Endothelial cell of umbilical vein (primary cell): ENCODE results near the gene CAPN12. TPM values are rescaled to one million over a fixed set of nuclear protein-coding genes. Genes with fewer than 3 reads are reported as not detected.
A peak's percentile ranks its signal among the peaks of the same experiment; 100 is the strongest.

Experiments used
- BruUV-seq: library from RNA; stranded (reverse); fragments of 400-500 nt; replicated peaks from 2 replicates; lab custom pipeline; 2021; lab: Mats Ljungman, UMichigan
- CTCF ChIA-PET: fragments of 300-600, 350-600 bp; sonication (Branson Sonifier 250); formaldehyde crosslinking; loops from one replicate; lab custom pipeline; 2021; ENCODE audit warnings: antibody characterized with exemption, inconsistent platforms; lab: Charles Lee
- POLR2A ChIA-PET: fragments of 300-600, 350-600 bp; sonication (Branson Sonifier 250); formaldehyde crosslinking; loops from one replicate; lab custom pipeline; 2021; ENCODE audit warnings: antibody characterized with exemption, inconsistent platforms; lab: Charles Lee
- DNase-seq: peaks from one replicate; pipeline ENCODE4 v3.0.0-alpha.2; 2011; ENCODE audit warnings: low read depth, low spot score
- FAIRE-seq: peaks from 2 replicates; lab custom pipeline; 2011; peaks lifted over from hg19 to GRCh38; lab: Jason Lieb, UNC
- H2AFZ ChIP-seq: 2 replicates; pipeline ENCODE4 v1.6.0; 2012; ENCODE audit warnings: low read depth, low read length, control low read depth, inconsistent platforms
- H3K27ac ChIP-seq: 2 replicates; pipeline ENCODE4 v1.5.1; 2011; ENCODE audit warnings: low read depth, mild to moderate bottlenecking, control low read depth, low read length, moderate library complexity; ENCODE audit not compliant: insufficient read depth
- H3K27me3 ChIP-seq, 2 experiments: 2 replicates each; pipeline versions ENCODE4 v1.6.0 to v1.6.1; 2011; ENCODE audit warnings: low read length in 2 of 2, mixed read lengths in 1 of 2; ENCODE audit not compliant: control insufficient read depth in 2 of 2, insufficient read depth in 2 of 2
- H3K36me3 ChIP-seq, 2 experiments: 2 replicates in 1 of 2; 3 replicates in 1 of 2; pipeline ENCODE4 v1.5.1; 2011; ENCODE audit warnings: low read length in 2 of 2, mild to moderate bottlenecking in 1 of 2, moderate library complexity in 1 of 2; ENCODE audit not compliant: control insufficient read depth in 2 of 2, insufficient read depth in 2 of 2; ENCODE audit errors: extremely low read depth in 1 of 2
- H3K4me1 ChIP-seq: 3 replicates; pipeline ENCODE4 v1.5.1; 2011; ENCODE audit warnings: mild to moderate bottlenecking, low read length; ENCODE audit not compliant: control insufficient read depth, insufficient read depth; ENCODE audit errors: extremely low read depth
- H3K4me2 ChIP-seq: 2 replicates; pipeline ENCODE4 v1.6.1; 2011; ENCODE audit warnings: low read length, control low read depth, mixed read lengths; ENCODE audit not compliant: insufficient read depth
- H3K4me3 ChIP-seq, 3 experiments: fragments of 200-600 bp in 1 of 3; sonication (generic), shearing (Covaris generic) in 1 of 3; replicated peaks in 1 of 3; 2 replicates each; pipeline ENCODE4 v1.5.1; 2011 to 2016; ENCODE audit warnings: control low read depth in 3 of 3, low read length in 3 of 3, mild to moderate bottlenecking in 2 of 3, inconsistent platforms in 1 of 3, low read depth in 1 of 3, moderate library complexity in 1 of 3; ENCODE audit not compliant: insufficient read depth in 1 of 3
- H3K79me2 ChIP-seq: 2 replicates; pipeline ENCODE4 v1.6.0; 2012; ENCODE audit warnings: low read length, inconsistent platforms; ENCODE audit not compliant: control insufficient read depth, insufficient read depth
- H3K9ac ChIP-seq: replicated peaks from 2 replicates; pipeline ENCODE3; 2011; ENCODE audit warnings: low read length, control low read depth; ENCODE audit not compliant: insufficient read depth; ENCODE audit errors: extremely low read depth
- H3K9me1 ChIP-seq: replicated peaks from 3 replicates; pipeline ENCODE4 v1.6.0; 2011; ENCODE audit warnings: mild to moderate bottlenecking, low read length; ENCODE audit not compliant: control insufficient read depth, insufficient read depth; ENCODE audit errors: extremely low read depth
- H3K9me3 ChIP-seq: replicated peaks from 2 replicates; pipeline ENCODE4 v1.5.1; 2012; ENCODE audit warnings: low read length, inconsistent platforms; ENCODE audit not compliant: control insufficient read depth, insufficient read depth
- H4K20me1 ChIP-seq: replicated peaks from 2 replicates; pipeline ENCODE3; 2011; ENCODE audit warnings: mild to moderate bottlenecking, low read length; ENCODE audit not compliant: control insufficient read depth, insufficient read depth; ENCODE audit errors: extremely low read depth
- CTCF ChIP-seq, 2 donors: IDR thresholded peaks; 1 replicate in 1 of 2; 2 replicates in 1 of 2; pipeline ENCODE4 v1.5.1; 2011; ENCODE audit warnings: low read length in 2 of 2, mild to moderate bottlenecking in 2 of 2, moderate library complexity in 2 of 2, control low read depth in 1 of 2, inconsistent platforms in 1 of 2, low read depth in 1 of 2; ENCODE audit not compliant: insufficient read depth in 1 of 2; ENCODE audit errors: extremely low read depth in 1 of 2
- EZH2 ChIP-seq: IDR thresholded peaks from 2 replicates; pipeline ENCODE4 v1.6.1; 2012; ENCODE audit warnings: borderline replicate concordance, low read depth, mild to moderate bottlenecking, moderate library complexity, low read length, inconsistent platforms; ENCODE audit not compliant: severe bottlenecking
- FOS ChIP-seq: IDR thresholded peaks from 2 replicates; pipeline ENCODE4 v1.6.1; 2011; ENCODE audit warnings: mild to moderate bottlenecking, low read length, moderate library complexity, borderline replicate concordance; ENCODE audit not compliant: insufficient read depth
- GATA2 ChIP-seq: IDR thresholded peaks from 2 replicates; pipeline ENCODE4 v1.7.0; 2011; ENCODE audit warnings: low read depth, mild to moderate bottlenecking, moderate library complexity, mixed read lengths, low read length; ENCODE audit not compliant: insufficient read length, insufficient read depth
- JUN ChIP-seq: IDR thresholded peaks from 2 replicates; pipeline ENCODE4 v1.6.1; 2011; ENCODE audit warnings: borderline replicate concordance, low read depth; ENCODE audit not compliant: insufficient read length, insufficient read depth
- MYC ChIP-seq: IDR thresholded peaks from one replicate; pipeline ENCODE4 v1.6.1; 2011; ENCODE audit warnings: mild to moderate bottlenecking, low read depth, low read length
- POLR2A ChIP-seq: IDR thresholded peaks from 2 replicates; pipeline ENCODE4 v1.6.1; 2012; ENCODE audit warnings: low read depth, mild to moderate bottlenecking, control low read depth, low read length
- POLR2AphosphoS5 ChIP-seq: IDR thresholded peaks from 2 replicates; pipeline ENCODE4 v1.6.1; 2012; ENCODE audit warnings: low read depth, mild to moderate bottlenecking, control low read depth, low read length, moderate library complexity; ENCODE audit not compliant: insufficient read depth
- dilution Hi-C: fragments of 300-500 bp; cut with MboI; formaldehyde crosslinking; loops from one replicate; pipeline ENCODE4 v1.15.0; 2019; ENCODE audit warnings: low sequenced_read_pairs; ENCODE audit not compliant: extremely low pct_ligation_motif_present
- intact Hi-C: fragments of 100-400 bp; cut with micrococcal nuclease; formaldehyde crosslinking; loops from one replicate; pipeline ENCODE4 v1.10.0; 2022
- polyA plus RNA-seq, 4 experiments: library from polyadenylated mRNA; depleted of rRNA in 3 of 4; stranded (reverse) in 3 of 4; unstranded in 1 of 4; fragments of >200 nt; gene quantifications; 2 replicates each; pipeline versions ENCODE4 v1.2.1 to v1.2.3, GENCODE V29; 2011 to 2012; ENCODE audit warnings: missing spikeins in 1 of 4
- total RNA-seq: library from RNA; stranded (reverse); gene quantifications from 2 replicates; pipeline ENCODE4 v1.2.3, GENCODE V29; 2021
- TF ChIP-seq, protein P1 (sequence below): IDR thresholded peaks from 2 replicates; pipeline ENCODE4 v1.6.1; 2011; ENCODE audit not compliant: insufficient read depth, insufficient read length

The CAPN12 gene
- total and polyA plus RNA-seq, 2 donors (not counting 3 experiments of a cell fraction or from before 2014, with no cell fraction given), result 0.35 TPM; not detected in 1

DNA sequence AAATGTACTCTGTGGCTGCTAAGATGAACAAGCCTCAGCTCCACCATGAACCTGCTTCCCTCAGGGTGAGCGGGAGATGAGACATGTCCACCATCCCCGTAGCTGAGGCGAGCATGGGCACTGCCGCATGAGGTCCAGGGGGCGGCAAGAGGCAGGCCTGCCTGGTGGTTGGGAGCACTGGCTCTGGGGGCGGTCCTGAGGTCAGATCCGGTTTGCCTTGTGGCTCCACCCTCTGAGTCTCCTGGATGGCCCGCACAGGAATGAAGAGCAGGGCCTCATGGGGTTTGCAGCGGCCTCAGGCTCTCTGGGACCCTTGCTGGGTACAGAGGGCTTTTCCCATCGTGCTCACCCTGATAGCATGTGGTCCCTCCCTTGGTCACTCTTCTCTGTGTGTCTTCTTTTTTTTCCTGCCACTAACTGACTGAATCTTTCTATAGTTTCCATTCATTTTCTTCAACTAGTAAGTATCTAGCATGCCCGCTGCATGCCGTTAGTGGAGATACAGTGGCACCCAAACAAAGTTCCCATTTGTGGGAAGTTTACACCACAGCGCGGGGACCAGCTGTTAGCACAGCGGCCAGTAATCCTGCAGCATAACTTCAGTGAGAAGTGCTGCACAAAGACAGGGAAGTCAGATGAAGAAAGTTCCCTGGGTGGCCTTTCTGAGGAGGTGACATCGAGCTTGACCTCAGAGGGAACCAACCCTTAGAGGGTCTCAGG, 37.3 kb downstream of the CAPN12 start:
- no peaks in the 10 kb centered on the region for H3K27me3 ChIP-seq
- H3K79me2 ChIP-seq, result peaks cover 28% of the 10 kb centered on the region
- peaks cover 26 to 76% of the 10 kb centered on the region in 2 experiments for H3K36me3 ChIP-seq
- H3K4me1 ChIP-seq, result peaks cover 30% of the 10 kb centered on the region
- no peak overlapping the region for H3K4me3 ChIP-seq
- dilution Hi-C loops (no loop called here), intact Hi-C loops (loop anchor here (1.0 to 10.0 kb wide), 7 partner anchors 14 to 302 kb away; partner anchors contain the start of gene FAM98C)
- no peaks in the 10 kb centered on the region for H4K20me1 ChIP-seq
- DNase-seq (peak; percentile 46), FAIRE-seq (peak; percentile 69)
- ChIA-PET POLR2A (interaction anchor here (2.1 kb wide), 1 partner anchor 59 kb away, joined by 10 read pairs; the partner anchor contains the start of gene ACTN4), CTCF (interaction anchor here (0.6 to 2.0 kb wide), 12 partner anchors 13 to 304 kb away, joined by 3 to 9 read pairs (median 4); partner anchors contain the start of genes ACTN4 and FAM98C)
- no peaks in the 10 kb centered on the region for H3K9me3 ChIP-seq
- TF ChIP-seq, protein P1, sequence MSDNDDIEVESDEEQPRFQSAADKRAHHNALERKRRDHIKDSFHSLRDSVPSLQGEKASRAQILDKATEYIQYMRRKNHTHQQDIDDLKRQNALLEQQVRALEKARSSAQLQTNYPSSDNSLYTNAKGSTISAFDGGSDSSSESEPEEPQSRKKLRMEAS, result no peak
- TF ChIP-seq MYC (no peak), EZH2 (no peak), POLR2AphosphoS5 (no peak), POLR2A (no peak), CTCF (IDR thresholded peaks at IDR 0.05; ENCODE audit: extremely low read depth in 1 of 2, insufficient read depth in 1 of 2, low read depth in 1 of 2, low read length in 2 of 2) (no peak), FOS (no peak), GATA2 (no peak), JUN (no peak)
- H3K9me1 ChIP-seq, result no peaks in the 10 kb centered on the region
- BruUV-seq, result no TSS peak
- no peak overlapping the region for H2AFZ ChIP-seq
- H3K27ac ChIP-seq, result peak overlapping the region; percentile 47
- no peak overlapping the region for H3K9ac ChIP-seq
- H3K4me2 ChIP-seq, result peak overlapping the region; percentile 3
